Measurements from ENCODE around the gene FAM114A1. TPM values are rescaled to one million over a fixed set of nuclear protein-coding genes. Genes with fewer than 3 reads are reported as not detected.

FAM114A1 gene
- total and polyA plus RNA-seq, 2 of the 8 experiments (the other 6 are each of a cell fraction or from before 2014, with no cell fraction given): 9.5 to 12.0 TPM

DNA sequence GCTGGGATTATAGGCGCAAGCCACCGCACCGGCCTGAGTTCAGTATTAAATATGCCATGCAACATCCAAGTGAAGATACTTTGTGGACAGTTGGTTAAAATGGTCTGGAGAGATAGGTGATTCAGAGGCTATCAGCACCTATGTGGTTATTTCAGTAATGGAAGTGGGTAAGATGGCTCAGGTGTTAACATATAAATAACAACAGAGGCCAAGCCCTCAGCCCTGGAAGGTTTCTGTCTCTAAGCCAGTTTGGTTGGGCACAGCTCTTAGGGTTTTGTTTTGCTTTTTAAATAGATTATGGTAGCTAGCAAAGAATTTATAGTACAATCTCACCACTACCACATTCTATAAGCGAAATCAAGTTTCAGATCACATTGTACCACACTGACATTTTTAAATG is 16.6 kb downstream of the FAM114A1 start:
- no peak overlapping the region for H3K23ac ChIP-seq (ENCODE audit: insufficient read length)
- no peak overlapping the region for H2BK20ac ChIP-seq (ENCODE audit: low read length)
- no peak overlapping the region for H3K4me3 ChIP-seq (ENCODE audit: extremely low read depth in 1 of 4, insufficient read depth in 2 of 4, low read depth in 3 of 4, low read length in 4 of 4)
- H2AK5ac ChIP-seq (ENCODE audit: low read depth, low read length): no peak overlapping the region; the same call in 1 of the 2 replicates
- H3K4me2 ChIP-seq (ENCODE audit: insufficient read depth in 1 of 2, low read depth in 2 of 2, low read length in 2 of 2): no peak overlapping the region
- no peak overlapping the region for H2AFZ ChIP-seq (ENCODE audit: low read length)
- H3K36me3 ChIP-seq (ENCODE audit: control insufficient read depth in 2 of 4, insufficient read depth in 4 of 4, low read length in 3 of 4): no peaks in the 10 kb centered on the region
- H3K9ac ChIP-seq (replicated peaks in 1 of 4; ENCODE audit: extremely low read depth in 1 of 4, low read depth in 3 of 4, low read length in 3 of 4): no peak overlapping the region
- H4K20me1 ChIP-seq (replicated peaks in 1 of 2; ENCODE audit: control insufficient read depth in 1 of 2, insufficient read depth in 2 of 2, low read length in 2 of 2): peaks cover 0 to 1% of the 10 kb centered on the region in 2 experiments
- no peaks in the 10 kb centered on the region for H3K23me2 ChIP-seq (ENCODE audit: low read depth, low read length)
- no peak overlapping the region for H3K27ac ChIP-seq (ENCODE audit: low read depth, low read length)
- H2BK12ac ChIP-seq (ENCODE audit: low read depth, low read length): no peak overlapping the region
- H3K9me3 ChIP-seq (ENCODE audit: insufficient read depth in 2 of 2, low read depth in 1 of 2, low read length in 1 of 2): no peaks in the 10 kb centered on the region
- no peaks in the 10 kb centered on the region for H3K79me2 ChIP-seq (ENCODE audit: control insufficient read depth in 1 of 2, insufficient read depth in 2 of 2, low read length in 2 of 2)
- H4K5ac ChIP-seq (ENCODE audit: insufficient read length, low read depth, low read length): no peak overlapping the region
- H3K14ac ChIP-seq (ENCODE audit: insufficient read length): no peak overlapping the region
- H3K18ac ChIP-seq (ENCODE audit: extremely low read depth, low read length): no peak overlapping the region
- H3K4ac ChIP-seq (replicated peaks; ENCODE audit: insufficient read length, low read depth, low read length): no peak overlapping the region
- no peak overlapping the region for H4K8ac ChIP-seq (ENCODE audit: extremely low read depth, insufficient read depth, low read length)
- no peaks in the 10 kb centered on the region for H3K79me1 ChIP-seq (ENCODE audit: low read depth, low read length)
- no peaks in the 10 kb centered on the region for H3K27me3 ChIP-seq (replicated peaks in 1 of 4; ENCODE audit: control insufficient read depth in 3 of 4, extremely low read depth in 1 of 4, insufficient read depth in 3 of 4, low read length in 3 of 4)
- WGBS, 2 experiments (ENCODE audit: extremely low coverage in 1 of 2, insufficient coverage in 1 of 2, insufficient read length in 1 of 2, insufficient replicate concordance in 2 of 2, low coverage in 1 of 2, low lambda C conversion rate in 2 of 2, missing lambda C conversion rate in 1 of 2): 95% methylated on average over 4 of the region's 4 CpGs; no CpG with 5 or more reads in 1 of the 2 experiments
- H3K56ac ChIP-seq (replicated peaks; ENCODE audit: insufficient read length, low read depth, low read length): no peak overlapping the region
- H4K91ac ChIP-seq (replicated peaks; ENCODE audit: insufficient read length, low read length): no peak overlapping the region
- H2BK15ac ChIP-seq (ENCODE audit: low read length): no peak overlapping the region
- DNase-seq (ENCODE audit: low read depth in 1 of 2, low spot score in 2 of 2): no peak
- H2BK5ac ChIP-seq (ENCODE audit: low read depth, low read length): no peak overlapping the region
- FAIRE-seq: no peak
- H2BK120ac ChIP-seq (replicated peaks; ENCODE audit: low read depth, low read length): no peak overlapping the region
- POLR2A ChIA-PET (ENCODE audit: partially characterized antibody): no interaction called here
- CTCF ChIA-PET (ENCODE audit: partially characterized antibody): interaction anchor here (0.6 to 1.6 kb wide), 2 partner anchors 26 to 101 kb away, joined by 4 read pairs; partner anchors contain the start of gene TLR10
- H3K4me1 ChIP-seq (replicated peaks in 1 of 4; ENCODE audit: control insufficient read depth in 3 of 4, insufficient read depth in 4 of 4, low read length in 3 of 4): no peaks in the 10 kb centered on the region; a peak in 1 of 7 replicates
- no peak for TF ChIP-seq CREB1 (IDR thresholded peaks at IDR 0.05)
- no peak for TF ChIP-seq GTF2F1 (IDR thresholded peaks at IDR 0.05; ENCODE audit: borderline replicate concordance, low read depth, low read length)
- TF ChIP-seq JUND (IDR thresholded peaks at IDR 0.05; ENCODE audit: low read length): no peak
- TF ChIP-seq SP4 (IDR thresholded peaks at IDR 0.05; ENCODE audit: low read length): no peak
- no peak for TF ChIP-seq PHF8 (conservative IDR thresholded peaks at IDR 0.05; ENCODE audit: low read depth, low read length)
- TF ChIP-seq TAF1 (IDR thresholded peaks at IDR 0.05; ENCODE audit: low read depth, low read length): no peak
- TF ChIP-seq, protein P1, sequence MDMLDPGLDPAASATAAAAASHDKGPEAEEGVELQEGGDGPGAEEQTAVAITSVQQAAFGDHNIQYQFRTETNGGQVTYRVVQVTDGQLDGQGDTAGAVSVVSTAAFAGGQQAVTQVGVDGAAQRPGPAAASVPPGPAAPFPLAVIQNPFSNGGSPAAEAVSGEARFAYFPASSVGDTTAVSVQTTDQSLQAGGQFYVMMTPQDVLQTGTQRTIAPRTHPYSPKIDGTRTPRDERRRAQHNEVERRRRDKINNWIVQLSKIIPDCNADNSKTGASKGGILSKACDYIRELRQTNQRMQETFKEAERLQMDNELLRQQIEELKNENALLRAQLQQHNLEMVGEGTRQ (IDR thresholded peaks at IDR 0.05; ENCODE audit: low read length): no peak
- no peak for TF ChIP-seq CEBPB (IDR thresholded peaks at IDR 0.05; ENCODE audit: low read depth, low read length)
- no peak for TF ChIP-seq ATF2 (IDR thresholded peaks at IDR 0.05; ENCODE audit: low read length)
- TF ChIP-seq SAP30 (IDR thresholded peaks at IDR 0.05; ENCODE audit: insufficient read depth, insufficient replicate concordance, low read length): no peak
- no peak for TF ChIP-seq KDM1A (IDR thresholded peaks at IDR 0.05; ENCODE audit: borderline replicate concordance, low read length)
- TF ChIP-seq JUN (IDR thresholded peaks at IDR 0.05; ENCODE audit: low read depth, low read length): no peak
- no peak for TF ChIP-seq HDAC6 (IDR thresholded peaks at IDR 0.05; ENCODE audit: low read depth, low read length)

All from H1 (cell line).